Testis (tissue), 2 donors: Measurements from ENCODE around the gene COL21A1.

Experiments
- POLR2A ChIP-seq: fragments of 450-650 bp; IDR thresholded peaks from one replicate; pipeline ENCODE4 v1.6.1; 2017; ENCODE audit warnings: antibody characterized with exemption, mild to moderate bottlenecking, moderate library complexity
- TF ChIP-seq, protein P1 (sequence below), 3 experiments: fragments of 450-650 bp in 2 of 3; fragments of 200-600 bp in 1 of 3; sonication (generic) in 1 of 3; IDR thresholded peaks; one replicate each; pipeline ENCODE4 v1.5.1; 2016 to 2019; ENCODE audit warnings: antibody characterized with exemption in 3 of 3, mild to moderate bottlenecking in 2 of 3, moderate library complexity in 1 of 3

DNA sequence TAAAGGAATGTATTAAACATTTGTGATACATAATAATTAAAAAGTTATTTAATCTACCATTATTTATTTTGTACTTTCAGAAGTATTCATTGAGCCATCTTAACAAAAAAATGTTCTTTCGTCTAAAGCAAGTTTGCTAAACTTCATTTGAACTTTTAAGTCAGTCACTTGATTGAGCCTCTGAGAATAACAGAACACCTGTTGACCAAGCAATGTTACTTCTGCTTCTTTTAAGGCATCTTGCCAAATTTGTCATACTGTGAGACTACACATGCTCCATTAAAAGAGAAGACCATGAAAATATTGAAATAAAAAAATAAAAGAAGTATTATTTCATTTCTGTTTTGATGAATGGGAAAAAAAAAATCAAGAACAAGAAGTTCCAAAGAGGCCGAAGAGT is 230.2 kb downstream of the COL21A1 start:
- TF ChIP-seq, protein P1, sequence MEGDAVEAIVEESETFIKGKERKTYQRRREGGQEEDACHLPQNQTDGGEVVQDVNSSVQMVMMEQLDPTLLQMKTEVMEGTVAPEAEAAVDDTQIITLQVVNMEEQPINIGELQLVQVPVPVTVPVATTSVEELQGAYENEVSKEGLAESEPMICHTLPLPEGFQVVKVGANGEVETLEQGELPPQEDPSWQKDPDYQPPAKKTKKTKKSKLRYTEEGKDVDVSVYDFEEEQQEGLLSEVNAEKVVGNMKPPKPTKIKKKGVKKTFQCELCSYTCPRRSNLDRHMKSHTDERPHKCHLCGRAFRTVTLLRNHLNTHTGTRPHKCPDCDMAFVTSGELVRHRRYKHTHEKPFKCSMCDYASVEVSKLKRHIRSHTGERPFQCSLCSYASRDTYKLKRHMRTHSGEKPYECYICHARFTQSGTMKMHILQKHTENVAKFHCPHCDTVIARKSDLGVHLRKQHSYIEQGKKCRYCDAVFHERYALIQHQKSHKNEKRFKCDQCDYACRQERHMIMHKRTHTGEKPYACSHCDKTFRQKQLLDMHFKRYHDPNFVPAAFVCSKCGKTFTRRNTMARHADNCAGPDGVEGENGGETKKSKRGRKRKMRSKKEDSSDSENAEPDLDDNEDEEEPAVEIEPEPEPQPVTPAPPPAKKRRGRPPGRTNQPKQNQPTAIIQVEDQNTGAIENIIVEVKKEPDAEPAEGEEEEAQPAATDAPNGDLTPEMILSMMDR (IDR thresholded peaks at IDR 0.05) = no peak
- TF ChIP-seq POLR2A = no peak
